Smooth muscle cell (in vitro differentiated cells): Measurements from ENCODE around the gene PDZD2. TPM values are rescaled to one million over a fixed set of nuclear protein-coding genes. Genes with fewer than 3 reads are reported as not detected.

Experiments used
- DNase-seq: peaks from one replicate; lab custom pipeline; 2025; ENCODE audit not compliant: unreplicated experiment; lab: John Stamatoyannopoulos, UW
- H2AFZ ChIP-seq: fragments of 200-600 bp; sonication (generic); 2 replicates; pipeline ENCODE4 v1.6.0; 2016; ENCODE audit warnings: antibody characterized with exemption, low read depth, mild to moderate bottlenecking
- H3F3A ChIP-seq: fragments of 200-600 bp; sonication (generic); 2 replicates; pipeline ENCODE4 v1.6.0; 2017; ENCODE audit warnings: antibody characterized with exemption, low read depth
- H3K27ac ChIP-seq: fragments of 200-600 bp; sonication (generic); 2 replicates; pipeline ENCODE4 v1.5.1; 2016; ENCODE audit warnings: low read depth, mild to moderate bottlenecking
- H3K27me3 ChIP-seq: fragments of 200-600 bp; sonication (generic); 2 replicates; pipeline ENCODE4 v1.6.1; 2016; ENCODE audit warnings: low read depth, mild to moderate bottlenecking
- H3K36me3 ChIP-seq: fragments of 200-600 bp; sonication (generic); 2 replicates; pipeline ENCODE4 v1.5.1; 2016; ENCODE audit warnings: low read depth
- H3K4me1 ChIP-seq: fragments of 200-600 bp; sonication (generic); 2 replicates; pipeline ENCODE4 v1.5.1; 2016; ENCODE audit warnings: low read depth
- H3K4me2 ChIP-seq: fragments of 200-600 bp; sonication (generic); 2 replicates; pipeline ENCODE4 v1.6.0; 2016; ENCODE audit warnings: mild to moderate bottlenecking
- H3K4me3 ChIP-seq: fragments of 200-600 bp; sonication (generic); 2 replicates; pipeline ENCODE4 v1.5.1; 2016; ENCODE audit warnings: mild to moderate bottlenecking
- H3K79me2 ChIP-seq: fragments of 200-600 bp; sonication (generic); 2 replicates; pipeline ENCODE4 v1.6.0; 2016; ENCODE audit warnings: low read depth, mild to moderate bottlenecking
- H3K9ac ChIP-seq: fragments of 200-600 bp; sonication (generic); 2 replicates; pipeline ENCODE4 v1.6.0; 2016; ENCODE audit warnings: low read depth
- H3K9me3 ChIP-seq: fragments of 200-600 bp; sonication (generic); replicated peaks from 2 replicates; pipeline ENCODE4 v1.5.1; 2016; ENCODE audit warnings: low read depth
- H4K20me1 ChIP-seq: fragments of 200-600 bp; sonication (generic); 2 replicates; pipeline ENCODE4 v1.6.0; 2016; ENCODE audit warnings: low read depth
- CTCF ChIP-seq: fragments of 200-600 bp; sonication (generic); IDR thresholded peaks from 2 replicates; pipeline ENCODE4 v1.5.1; 2017; ENCODE audit warnings: borderline replicate concordance, mild to moderate bottlenecking, antibody characterized with exemption; ENCODE audit not compliant: insufficient read depth, poor library complexity, severe bottlenecking
- WGBS: methylation state at CpG from one replicate; pipeline ENCODE4 v1.1.7; 2016; ENCODE audit warnings: low lambda C conversion rate; 5-methylcytosine and 5-hydroxymethylcytosine counted together
- polyA plus RNA-seq: library from polyadenylated mRNA; unstranded; fragments of >200 nt; fragmentation: Nextera tagmentation; extraction: Ambion mirVana; gene quantifications from 2 replicates; pipeline ENCODE4 v1.2.1, GENCODE V29; 2016
- total RNA-seq: library from RNA; depleted of rRNA; stranded (reverse); fragments of >200 nt; gene quantifications from 2 replicates; pipeline ENCODE4 v1.2.3, GENCODE V29; 2014

The PDZD2 gene
- total and polyA plus RNA-seq, 2 experiments from 2014 or later = 3.2 to 4.1 TPM

DNA sequence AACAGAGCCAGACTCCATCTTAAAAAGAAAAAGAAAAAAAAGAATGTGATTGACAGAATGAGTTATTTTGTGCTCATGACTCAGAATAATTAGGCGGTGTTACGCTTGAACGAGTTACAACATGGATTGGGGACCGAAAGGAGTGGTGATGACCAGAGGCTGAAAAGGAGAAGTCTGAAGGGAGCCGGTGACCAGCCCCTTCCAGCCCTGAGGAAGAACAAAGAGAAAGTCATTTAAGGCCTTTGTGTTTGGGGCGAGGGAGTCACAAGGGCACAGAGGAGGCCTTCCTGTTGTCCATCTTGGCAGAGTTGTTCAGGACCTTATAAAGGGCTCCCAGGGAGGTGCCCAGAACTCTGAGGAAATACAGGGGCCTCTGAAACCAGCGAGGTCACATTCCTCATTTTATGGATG is 403.6 kb downstream of the PDZD2 start:
- 60% methylated on average over 7 of the region's 7 CpGs for WGBS
- no peaks in the 10 kb centered on the region for H3K27me3 ChIP-seq
- no peaks in the 10 kb centered on the region for H3K9me3 ChIP-seq
- no peak for DNase-seq
- no peaks in the 10 kb centered on the region for H3F3A ChIP-seq
- no peaks in the 10 kb centered on the region for H3K36me3 ChIP-seq
- H4K20me1 ChIP-seq = no peaks in the 10 kb centered on the region
- no peaks in the 10 kb centered on the region for H3K79me2 ChIP-seq
- peak overlapping the region; percentile 59 for H3K27ac ChIP-seq
- H3K4me3 ChIP-seq = no peak overlapping the region
- no peak for TF ChIP-seq CTCF
- no peak overlapping the region for H3K9ac ChIP-seq
- H2AFZ ChIP-seq = no peak overlapping the region
- no peaks in the 10 kb centered on the region for H3K4me1 ChIP-seq
- peak overlapping the region; percentile 28 for H3K4me2 ChIP-seq

- no peak overlapping the region for H3K9ac ChIP-seq
- H3K27me3 ChIP-seq = no peaks in the 10 kb centered on the region
- H3K4me3 ChIP-seq = no peak overlapping the region
- peak overlapping the region; percentile 28 for H3K4me2 ChIP-seq
- no peaks in the 10 kb centered on the region for H3K36me3 ChIP-seq
- TF ChIP-seq CTCF = no peak
- 79% methylated on average over 5 of the region's 5 CpGs for WGBS
- H4K20me1 ChIP-seq = no peaks in the 10 kb centered on the region
- no peaks in the 10 kb centered on the region for H3K4me1 ChIP-seq
- H3K9me3 ChIP-seq = no peaks in the 10 kb centered on the region
- no peak for DNase-seq
- H2AFZ ChIP-seq = no peak overlapping the region
- H3K27ac ChIP-seq = peak overlapping the region; percentile 59
- H3K79me2 ChIP-seq = no peaks in the 10 kb centered on the region
- no peaks in the 10 kb centered on the region for H3F3A ChIP-seq
Observed at GRCh38 chr5:32043105-32043504, 404.2 kb downstream of the PDZD2 start.

GRCh38 chr5:32044434-32044833 is 405.5 kb downstream of the PDZD2 start:
- no peaks in the 10 kb centered on the region for H3K36me3 ChIP-seq
- H4K20me1 ChIP-seq = no peaks in the 10 kb centered on the region
- no peak for DNase-seq
- WGBS = 80% methylated on average over 7 of the region's 7 CpGs
- H3K9ac ChIP-seq = no peak overlapping the region
- H3K4me1 ChIP-seq = no peaks in the 10 kb centered on the region
- H3K79me2 ChIP-seq = no peaks in the 10 kb centered on the region
- H2AFZ ChIP-seq = no peak overlapping the region
- no peak overlapping the region for H3K4me3 ChIP-seq
- no peaks in the 10 kb centered on the region for H3K27me3 ChIP-seq
- H3F3A ChIP-seq = no peaks in the 10 kb centered on the region
- H3K4me2 ChIP-seq = no peak overlapping the region
- H3K27ac ChIP-seq = peak overlapping the region; percentile 0
- no peak for TF ChIP-seq CTCF
- H3K9me3 ChIP-seq = no peaks in the 10 kb centered on the region

- peak overlapping the region; percentile 0 for H3K27ac ChIP-seq
Observed at GRCh38 chr5:32044939-32045338, 406.0 kb downstream of the PDZD2 start.

More at GRCh38 chr5:32044939-32045338, 406.0 kb downstream of the PDZD2 start:
- Histone ChIP-seq H3K9ac (no peak overlapping the region), H3K4me3 (no peak overlapping the region), H3K9me3 (no peaks in the 10 kb centered on the region), H3K4me2 (peak overlapping the region; percentile 54), H3K79me2 (no peaks in the 10 kb centered on the region), H3F3A (no peaks in the 10 kb centered on the region), H2AFZ (no peak overlapping the region), H3K4me1 (no peaks in the 10 kb centered on the region), H3K36me3 (no peaks in the 10 kb centered on the region), H3K27me3 (no peaks in the 10 kb centered on the region), H4K20me1 (no peaks in the 10 kb centered on the region)
- DNase-seq = no peak
- no peak for TF ChIP-seq CTCF
